SKM-1 treated with dmso at 0.1 percent for 144 hours (cell line): ENCODE results near the gene ASIC2.

ENCODE experiments used
- DNase-seq: peaks from one replicate; lab custom pipeline; 2025; ENCODE audit not compliant: unreplicated experiment; lab: John Stamatoyannopoulos, UW

The ASIC2 gene

GRCh38 chr17:33028778-33029177 is 264.3 kb downstream of the ASIC2 start:
- DNase-seq = no peak

GRCh38 chr17:33028061-33028460 is 265.0 kb downstream of the ASIC2 start:
- DNase-seq = no peak

- no peak for DNase-seq
These were observed 268.2 kb downstream of the ASIC2 start for GRCh38 chr17:33024688-33025486.

- no peak for DNase-seq
These were observed 269.3 kb downstream of the ASIC2 start for GRCh38 chr17:33023790-33024189.

GRCh38 chr17:33021731-33022408 is 271.2 kb downstream of the ASIC2 start:
- no peak for DNase-seq

- no peak for DNase-seq
These were observed 273.8 kb downstream of the ASIC2 start for GRCh38 chr17:33019161-33019890.

GRCh38 chr17:33017366-33017765 is 275.7 kb downstream of the ASIC2 start:
- no peak for DNase-seq

- no peak for DNase-seq
These were observed 276.2 kb downstream of the ASIC2 start for GRCh38 chr17:33016920-33017319.

- DNase-seq = no peak
These were observed 277.3 kb downstream of the ASIC2 start for GRCh38 chr17:33015716-33016346.

GRCh38 chr17:33014751-33015150 is 278.3 kb downstream of the ASIC2 start:
- no peak for DNase-seq

- DNase-seq = no peak
These were observed 279.3 kb downstream of the ASIC2 start for GRCh38 chr17:33013596-33014375.

- DNase-seq = no peak
These were observed 280.5 kb downstream of the ASIC2 start for GRCh38 chr17:33012522-33013033.

GRCh38 chr17:33009636-33010035 is 283.5 kb downstream of the ASIC2 start:
- no peak for DNase-seq

GRCh38 chr17:33007186-33007585 is 285.9 kb downstream of the ASIC2 start:
- DNase-seq = no peak

- DNase-seq = no peak
These were observed 290.8 kb downstream of the ASIC2 start for GRCh38 chr17:33002246-33002645.

GRCh38 chr17:32998887-32999228 is 294.2 kb downstream of the ASIC2 start:
- no peak for DNase-seq

- DNase-seq = peak; percentile 44
These were observed 294.8 kb downstream of the ASIC2 start for GRCh38 chr17:32998111-32998886.

- no peak for DNase-seq
These were observed 297.6 kb downstream of the ASIC2 start for GRCh38 chr17:32995416-32996045.

GRCh38 chr17:32993977-32994376 is 299.1 kb downstream of the ASIC2 start:
- no peak for DNase-seq
